ENCODE results near the gene ASXL2.

Gene ASXL2

GRCh38 chr2:25684577-25685473 lies 193.5 kb downstream of the ASXL2 start:
- DNase-seq, result no peak
